Stomach (tissue), 19 donors: Measurements from ENCODE around the gene ITPRIP. TPM values are rescaled to one million over a fixed set of nuclear protein-coding genes. Genes with fewer than 3 reads are reported as not detected.
A peak's percentile ranks its signal among the peaks of the same experiment; 100 is the strongest.

Source experiments
- DNase-seq, 2 donors: peaks; one replicate each; pipeline versions ENCODE4 v3.0.0 to v3.0.0-alpha.2; 2013 to 2019
- H3K27ac ChIP-seq, 5 donors: fragments of 200-600 bp in 4 of 5; sonication (generic) in 4 of 5; one replicate each; pipeline ENCODE4 v1.5.1; 2013 to 2019; ENCODE audit warnings: mild to moderate bottlenecking in 1 of 5, moderate library complexity in 1 of 5
- H3K27me3 ChIP-seq, 3 donors: fragments of 200-600 bp; sonication (generic); one replicate each; pipeline ENCODE4 v1.5.1; 2017 to 2019; ENCODE audit warnings: mixed run types in 1 of 3
- H3K36me3 ChIP-seq, 4 donors: fragments of 200-600 bp; sonication (generic); 1 replicate in 3 of 4; 2 replicates in 1 of 4; pipeline ENCODE4 v1.5.1; 2016 to 2019
- H3K4me1 ChIP-seq, 4 donors: fragments of 200-600 bp; sonication (generic); one replicate each; pipeline ENCODE4 v1.5.1; 2016 to 2019
- H3K4me3 ChIP-seq, 4 donors: fragments of 200-600 bp; sonication (generic) in 3 of 4; one replicate each; pipeline ENCODE4 v1.5.1; 2016 to 2019; ENCODE audit warnings: mild to moderate bottlenecking in 1 of 4
- H3K9me3 ChIP-seq, 4 donors: fragments of 200-600 bp; sonication (generic); one replicate each; pipeline ENCODE4 v1.5.1; 2016 to 2019
- EP300 ChIP-seq: sonication (generic); formaldehyde crosslinking; IDR thresholded peaks from one replicate; pipeline ENCODE4 v1.6.1; 2017; ENCODE audit warnings: antibody characterized with exemption
- POLR2A ChIP-seq, 4 donors: fragments of 450-650 bp; IDR thresholded peaks; one replicate each; pipeline ENCODE4 v1.6.1; 2016; ENCODE audit warnings: antibody characterized with exemption in 4 of 4, control low read depth in 2 of 4, mild to moderate bottlenecking in 1 of 4, moderate library complexity in 1 of 4
- POLR2AphosphoS5 ChIP-seq, 3 donors: sonication (generic); formaldehyde crosslinking; IDR thresholded peaks; one replicate each; pipeline ENCODE4 v1.6.1; 2016; ENCODE audit warnings: antibody characterized with exemption in 3 of 3
- WGBS, 5 donors: extraction: QIAGEN DNeasy Blood & Tissue Kit in 3 of 5; methylation state at CpG; one replicate each; pipeline versions ENCODE4 v1.1.5 to v1.1.7; 2013 to 2018; 5-methylcytosine and 5-hydroxymethylcytosine counted together
- intact Hi-C: fragments of 100-400 bp; cut with DNase I; formaldehyde crosslinking; loops from one replicate; pipeline ENCODE4 v1.15.1; 2023; ENCODE audit warnings: low total_unique reads
- long read RNA-seq, 10 donors: transcript quantifications; one replicate each; lab custom pipeline, GENCODE V29; 2026
- polyA plus RNA-seq, 3 donors: library from polyadenylated mRNA; stranded (reverse); fragments of 200-250 nt; gene quantifications; one replicate each; pipeline ENCODE4 v1.2.3, GENCODE V29; 2013
- total RNA-seq, 5 donors: library from RNA; depleted of rRNA; stranded (reverse); fragments of >200 nt; gene quantifications; one replicate each; pipeline versions ENCODE4 v1.1.0 to v1.2.3, GENCODE V29; 2014 to 2016
- TF ChIP-seq, protein P1 (sequence below), 7 experiments: fragments of 450-650 bp in 4 of 7; fragments of 200-600 bp in 3 of 7; sonication (generic) in 3 of 7; IDR thresholded peaks; one replicate each; pipeline ENCODE4 v1.5.1; 2016 to 2019; ENCODE audit warnings: antibody characterized with exemption in 7 of 7, control low read depth in 2 of 7, mild to moderate bottlenecking in 1 of 7
- donor health status: healthy with polysubstance abuse.
- donor health status: Bipolar disorder and iron deficiency.
- donor health status: healthy.

Gene ITPRIP, protein sequence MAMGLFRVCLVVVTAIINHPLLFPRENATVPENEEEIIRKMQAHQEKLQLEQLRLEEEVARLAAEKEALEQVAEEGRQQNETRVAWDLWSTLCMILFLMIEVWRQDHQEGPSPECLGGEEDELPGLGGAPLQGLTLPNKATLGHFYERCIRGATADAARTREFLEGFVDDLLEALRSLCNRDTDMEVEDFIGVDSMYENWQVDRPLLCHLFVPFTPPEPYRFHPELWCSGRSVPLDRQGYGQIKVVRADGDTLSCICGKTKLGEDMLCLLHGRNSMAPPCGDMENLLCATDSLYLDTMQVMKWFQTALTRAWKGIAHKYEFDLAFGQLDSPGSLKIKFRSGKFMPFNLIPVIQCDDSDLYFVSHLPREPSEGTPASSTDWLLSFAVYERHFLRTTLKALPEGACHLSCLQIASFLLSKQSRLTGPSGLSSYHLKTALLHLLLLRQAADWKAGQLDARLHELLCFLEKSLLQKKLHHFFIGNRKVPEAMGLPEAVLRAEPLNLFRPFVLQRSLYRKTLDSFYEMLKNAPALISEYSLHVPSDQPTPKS
- total RNA-seq (10 to 100 TPM in 2 of 5 donors, 1 to 10 TPM in 3; 1.7 to 13.5 (median 9.2) TPM), polyA plus RNA-seq (10 to 100 TPM in 1 of 3 donors, 1 to 10 TPM in 2; 2.9 to 12.3 (median 4.6) TPM)
- long read RNA-seq, donor 1, full-length matches to known transcripts: 1 of 1 reads
- long read RNA-seq, donor 1, partial matches to known transcripts: 0 of 1 reads
- long read RNA-seq, donor 1, other reads (novel, unspliced or antisense): 0 of 1 reads
- long read RNA-seq, donor 2, full-length matches to known transcripts: 2 of 2 reads
- long read RNA-seq, donor 2, partial matches to known transcripts: 0 of 2 reads
- long read RNA-seq, donor 2, other reads (novel, unspliced or antisense): 0 of 2 reads
- long read RNA-seq, donor 3: 0 reads
- long read RNA-seq, donor 4, full-length matches to known transcripts: 1 of 1 reads
- long read RNA-seq, donor 4, partial matches to known transcripts: 0 of 1 reads
- long read RNA-seq, donor 4, other reads (novel, unspliced or antisense): 0 of 1 reads
- long read RNA-seq, donor 5, full-length matches to known transcripts: 5 of 5 reads
- long read RNA-seq, donor 5, partial matches to known transcripts: 0 of 5 reads
- long read RNA-seq, donor 5, other reads (novel, unspliced or antisense): 0 of 5 reads
- long read RNA-seq, donor 6, full-length matches to known transcripts: 6 of 6 reads
- long read RNA-seq, donor 6, partial matches to known transcripts: 0 of 6 reads
- long read RNA-seq, donor 6, other reads (novel, unspliced or antisense): 0 of 6 reads
- long read RNA-seq, donor 7, full-length matches to known transcripts: 3 of 3 reads
- long read RNA-seq, donor 7, partial matches to known transcripts: 0 of 3 reads
- long read RNA-seq, donor 7, other reads (novel, unspliced or antisense): 0 of 3 reads
- long read RNA-seq, donor 8, full-length matches to known transcripts: 2 of 2 reads
- long read RNA-seq, donor 8, partial matches to known transcripts: 0 of 2 reads
- long read RNA-seq, donor 8, other reads (novel, unspliced or antisense): 0 of 2 reads
- long read RNA-seq, donor 9, full-length matches to known transcripts: 1 of 1 reads
- long read RNA-seq, donor 9, partial matches to known transcripts: 0 of 1 reads
- long read RNA-seq, donor 9, other reads (novel, unspliced or antisense): 0 of 1 reads
- long read RNA-seq, donor 10: 0 reads

DNA sequence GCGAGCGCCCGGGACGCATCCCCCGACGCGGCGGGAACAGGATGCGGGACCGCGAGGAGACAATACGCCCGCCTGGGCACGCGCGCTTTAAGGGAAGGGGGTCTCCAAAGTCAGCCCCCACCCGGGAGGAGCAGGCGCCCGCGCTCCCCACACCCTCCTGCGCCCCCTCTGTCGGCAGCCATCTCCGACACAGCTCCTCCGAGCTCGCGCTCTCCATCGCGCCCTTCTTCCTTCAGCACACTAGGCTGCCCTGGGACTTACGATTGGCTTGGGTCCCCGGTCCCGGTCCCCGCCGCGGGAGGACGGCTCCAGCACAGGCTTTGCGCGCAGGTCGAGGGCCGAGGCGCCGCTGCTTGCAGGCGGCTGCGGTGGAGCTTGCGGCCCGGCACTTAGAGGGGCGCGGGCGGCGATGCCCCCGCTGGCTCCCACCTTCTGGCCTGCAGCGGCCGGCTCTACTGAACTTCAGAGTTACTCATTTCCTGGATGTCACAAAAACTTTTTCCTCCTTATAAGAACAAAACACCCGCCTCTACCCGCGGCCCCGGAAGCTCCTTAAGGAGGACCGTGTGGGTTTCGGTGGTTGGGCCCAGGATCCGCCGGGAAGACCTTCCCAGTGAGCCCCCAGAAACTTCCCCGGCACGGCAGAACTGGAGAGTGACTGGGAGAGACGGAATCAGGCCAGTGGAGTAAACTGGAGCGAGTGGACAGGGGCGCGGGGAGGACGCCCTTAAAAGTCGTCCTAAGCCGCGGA, at the start of gene ITPRIP:
Gene ITPRIP, minus strand, starts transcription at position 481 of the 751 bp plus-strand sequence. CDS start 22,414 bp downstream, outside the sequence.
- peaks cover 0 to 8% (median 4%) of the 10 kb centered on the region in 4 donors for H3K36me3 ChIP-seq
- no peaks in the 10 kb centered on the region for H3K27me3 ChIP-seq
- WGBS, 5 donors: 0% methylated on average over 49 to 70 of the region's 70 CpGs
- H3K4me1 ChIP-seq: peaks cover 42 to 68% (median 55%) of the 10 kb centered on the region in 4 donors
- H3K4me3 ChIP-seq: peak within 1 kb of the TSS; percentile 78 to 94 (median 88)
- H3K27ac ChIP-seq: peak within 1 kb of the TSS; percentile 91 to 100 (median 95)
- intact Hi-C loops: no loop called here
- DNase-seq: peak; percentile 77 to 89
- TF ChIP-seq POLR2AphosphoS5 (IDR thresholded peaks at IDR 0.05) (peak; percentile 75 to 95 (median 93)), EP300 (no peak), POLR2A (IDR thresholded peaks at IDR 0.05) (peak in 2 of 4 donors; percentile 67 to 72)
- TF ChIP-seq, protein P1, sequence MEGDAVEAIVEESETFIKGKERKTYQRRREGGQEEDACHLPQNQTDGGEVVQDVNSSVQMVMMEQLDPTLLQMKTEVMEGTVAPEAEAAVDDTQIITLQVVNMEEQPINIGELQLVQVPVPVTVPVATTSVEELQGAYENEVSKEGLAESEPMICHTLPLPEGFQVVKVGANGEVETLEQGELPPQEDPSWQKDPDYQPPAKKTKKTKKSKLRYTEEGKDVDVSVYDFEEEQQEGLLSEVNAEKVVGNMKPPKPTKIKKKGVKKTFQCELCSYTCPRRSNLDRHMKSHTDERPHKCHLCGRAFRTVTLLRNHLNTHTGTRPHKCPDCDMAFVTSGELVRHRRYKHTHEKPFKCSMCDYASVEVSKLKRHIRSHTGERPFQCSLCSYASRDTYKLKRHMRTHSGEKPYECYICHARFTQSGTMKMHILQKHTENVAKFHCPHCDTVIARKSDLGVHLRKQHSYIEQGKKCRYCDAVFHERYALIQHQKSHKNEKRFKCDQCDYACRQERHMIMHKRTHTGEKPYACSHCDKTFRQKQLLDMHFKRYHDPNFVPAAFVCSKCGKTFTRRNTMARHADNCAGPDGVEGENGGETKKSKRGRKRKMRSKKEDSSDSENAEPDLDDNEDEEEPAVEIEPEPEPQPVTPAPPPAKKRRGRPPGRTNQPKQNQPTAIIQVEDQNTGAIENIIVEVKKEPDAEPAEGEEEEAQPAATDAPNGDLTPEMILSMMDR (IDR thresholded peaks at IDR 0.05): peak in 2 of 7 experiments; percentile 4 to 8
- H3K9me3 ChIP-seq: no peaks in the 10 kb centered on the region

DNA sequence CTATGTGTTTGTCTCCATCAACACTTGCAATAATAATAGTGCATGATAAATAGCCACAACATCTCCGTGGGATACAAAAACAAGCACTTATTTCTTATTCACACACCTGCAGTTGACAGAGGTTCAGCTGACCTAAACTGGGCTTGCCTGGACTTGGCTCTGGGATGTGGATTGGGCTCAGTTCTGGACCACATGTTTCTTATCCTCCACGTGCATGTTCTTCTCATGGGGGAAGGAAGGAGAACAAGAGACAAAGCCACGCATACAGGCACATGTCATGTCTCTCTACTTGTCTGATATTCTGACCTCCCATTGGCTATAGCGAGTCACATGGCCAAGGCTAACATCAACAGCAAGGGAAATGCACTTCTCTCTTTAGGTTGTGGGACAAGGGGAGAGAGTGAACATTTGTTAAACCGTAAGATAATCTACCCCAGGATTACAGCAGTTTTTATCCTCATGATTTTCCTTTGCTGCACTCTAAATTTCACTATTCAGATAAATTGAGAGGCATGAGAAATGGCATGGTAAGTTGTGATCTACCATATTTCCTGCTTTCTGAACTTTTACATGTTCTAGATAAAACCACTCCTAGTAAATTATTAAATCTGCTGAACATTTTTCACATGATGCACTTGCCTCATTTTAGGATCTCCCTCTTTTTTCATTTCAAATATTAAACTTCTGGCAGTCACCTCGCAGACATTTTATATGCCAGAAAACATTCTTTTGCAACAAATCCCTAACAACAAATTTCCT, 49.0 kb upstream of the ITPRIP start:
- no peak for DNase-seq
- Histone ChIP-seq H3K4me3 (no peak overlapping the region), H3K27me3 (no peaks in the 10 kb centered on the region), H3K4me1 (peaks cover 0 to 9% (median 0%) of the 10 kb centered on the region in 4 donors), H3K9me3 (no peaks in the 10 kb centered on the region), H3K36me3 (no peaks in the 10 kb centered on the region), H3K27ac (no peak overlapping the region)
- 67 to 82% (median 76%) methylated on average over 6 of the region's 6 CpGs for WGBS, 5 donors
- TF ChIP-seq POLR2AphosphoS5 (IDR thresholded peaks at IDR 0.05) (no peak), POLR2A (IDR thresholded peaks at IDR 0.05) (no peak), EP300 (no peak)
- TF ChIP-seq, protein P1 (IDR thresholded peaks at IDR 0.05): no peak
- intact Hi-C loops: no loop called here

DNA sequence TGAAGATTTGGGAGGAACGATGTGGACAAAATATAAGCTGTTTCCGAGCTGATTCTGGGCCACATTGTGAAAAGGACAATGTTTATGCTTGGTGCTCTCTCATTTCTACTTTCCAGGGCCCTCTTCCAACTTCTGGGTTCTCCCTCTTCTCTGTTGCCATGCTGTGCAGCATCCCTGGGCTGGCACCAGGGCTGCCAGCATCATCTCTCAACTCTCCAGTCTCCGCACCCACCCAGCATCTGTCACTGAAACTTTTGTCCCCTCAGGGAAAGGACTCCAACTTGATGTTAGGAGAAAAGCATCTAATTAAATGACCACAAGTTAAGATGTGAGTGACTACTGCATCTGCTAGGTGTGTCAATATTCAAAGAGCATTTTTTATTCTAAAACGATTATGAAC, 42.1 kb upstream of the ITPRIP start:
- intact Hi-C loops: no loop called here

More for the DNA sequence above, 42.1 kb upstream of the ITPRIP start:
- WGBS, 5 donors: 82 to 87% (median 83%) methylated on average over 4 of the region's 4 CpGs
- no peak overlapping the region for H3K4me3 ChIP-seq
- no peaks in the 10 kb centered on the region for H3K4me1 ChIP-seq
- H3K36me3 ChIP-seq: no peaks in the 10 kb centered on the region
- TF ChIP-seq, protein P1 (IDR thresholded peaks at IDR 0.05): no peak
- TF ChIP-seq EP300 (no peak), POLR2A (IDR thresholded peaks at IDR 0.05) (no peak), POLR2AphosphoS5 (IDR thresholded peaks at IDR 0.05) (no peak)
- H3K27me3 ChIP-seq: no peaks in the 10 kb centered on the region
- H3K27ac ChIP-seq: no peak overlapping the region
- DNase-seq: no peak
- H3K9me3 ChIP-seq: no peaks in the 10 kb centered on the region
